Ovary (tissue), 3 donors: ENCODE measurements around the gene SLC6A4.

ENCODE experiments used
- POLR2A ChIP-seq: fragments of 450-650 bp; IDR thresholded peaks from one replicate; pipeline ENCODE4 v1.6.1; 2017; ENCODE audit warnings: antibody characterized with exemption, mild to moderate bottlenecking, moderate library complexity
- TF ChIP-seq, protein P1 (sequence below), 3 donors: fragments of 450-650 bp in 2 of 3; fragments of 200-600 bp in 1 of 3; IDR thresholded peaks; one replicate each; pipeline versions ENCODE4 v1.5.1 to v1.8.0; 2016 to 2022; ENCODE audit warnings: antibody characterized with exemption in 3 of 3, mild to moderate bottlenecking in 1 of 3
- donor health status: DM: no; HTN: no; CAD: no.

DNA sequence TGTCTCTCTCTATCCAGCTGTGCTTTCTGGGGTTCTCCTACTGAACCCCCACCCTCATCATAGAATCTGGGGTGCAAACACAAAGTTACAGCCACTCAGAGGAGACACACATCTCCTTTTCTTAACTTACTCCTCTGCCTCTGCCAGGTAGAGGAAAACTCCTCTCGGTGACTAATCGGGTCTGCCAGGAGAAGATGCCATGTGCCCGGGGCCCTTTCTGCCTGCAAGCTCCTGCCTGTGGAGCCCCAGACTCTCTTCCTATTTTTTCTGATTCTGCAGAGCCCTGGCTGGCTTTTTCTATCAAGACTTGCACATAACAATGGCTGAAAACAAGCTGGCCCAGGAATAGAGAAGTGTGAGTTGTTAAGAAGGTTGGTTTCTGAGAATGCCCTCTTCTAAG is 10.4 kb downstream of the SLC6A4 start:
- TF ChIP-seq, protein P1, sequence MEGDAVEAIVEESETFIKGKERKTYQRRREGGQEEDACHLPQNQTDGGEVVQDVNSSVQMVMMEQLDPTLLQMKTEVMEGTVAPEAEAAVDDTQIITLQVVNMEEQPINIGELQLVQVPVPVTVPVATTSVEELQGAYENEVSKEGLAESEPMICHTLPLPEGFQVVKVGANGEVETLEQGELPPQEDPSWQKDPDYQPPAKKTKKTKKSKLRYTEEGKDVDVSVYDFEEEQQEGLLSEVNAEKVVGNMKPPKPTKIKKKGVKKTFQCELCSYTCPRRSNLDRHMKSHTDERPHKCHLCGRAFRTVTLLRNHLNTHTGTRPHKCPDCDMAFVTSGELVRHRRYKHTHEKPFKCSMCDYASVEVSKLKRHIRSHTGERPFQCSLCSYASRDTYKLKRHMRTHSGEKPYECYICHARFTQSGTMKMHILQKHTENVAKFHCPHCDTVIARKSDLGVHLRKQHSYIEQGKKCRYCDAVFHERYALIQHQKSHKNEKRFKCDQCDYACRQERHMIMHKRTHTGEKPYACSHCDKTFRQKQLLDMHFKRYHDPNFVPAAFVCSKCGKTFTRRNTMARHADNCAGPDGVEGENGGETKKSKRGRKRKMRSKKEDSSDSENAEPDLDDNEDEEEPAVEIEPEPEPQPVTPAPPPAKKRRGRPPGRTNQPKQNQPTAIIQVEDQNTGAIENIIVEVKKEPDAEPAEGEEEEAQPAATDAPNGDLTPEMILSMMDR (IDR thresholded peaks at IDR 0.05), result no peak
- no peak for TF ChIP-seq POLR2A
